Measurements from ENCODE around the gene KIF18B.

DNA sequence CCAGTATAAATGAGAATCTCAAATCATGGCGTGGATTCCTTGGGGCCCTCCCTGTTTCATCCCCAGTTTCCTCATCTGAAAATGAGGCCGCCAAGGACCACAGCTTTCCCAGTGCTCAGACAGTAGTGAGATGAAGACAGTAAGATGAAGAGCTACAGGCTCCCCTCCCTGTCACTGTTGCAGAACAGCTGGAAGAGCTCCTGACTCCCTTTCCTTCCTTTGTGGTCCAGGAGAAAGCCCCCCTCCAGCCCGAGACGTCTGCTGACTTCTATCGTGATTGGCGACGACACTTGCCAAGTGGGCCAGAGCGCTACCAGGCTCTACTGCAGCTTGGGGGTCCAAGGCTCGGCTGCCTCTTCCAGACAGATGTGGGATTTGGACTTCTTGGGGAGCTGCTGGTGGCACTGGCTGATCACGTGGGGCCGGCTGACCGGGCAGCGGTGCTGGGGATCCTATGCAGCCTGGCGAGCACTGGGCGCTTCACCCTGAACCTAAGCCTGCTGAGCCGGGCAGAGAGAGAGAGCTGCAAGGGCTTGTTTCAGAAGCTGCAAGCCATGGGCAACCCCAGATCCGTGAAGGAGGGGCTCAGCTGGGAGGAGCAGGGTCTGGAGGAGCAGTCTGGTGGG is 45.3 kb downstream of the KIF18B start:
- no peak for TF ChIP-seq POLR2A (IDR thresholded peaks at IDR 0.05)
- TF ChIP-seq CTCF (IDR thresholded peaks at IDR 0.05) = no peak
